HL-60 (cell line): ENCODE data around the gene PTGDS.

Experiments used
- GABPA ChIP-seq: IDR thresholded peaks from 2 replicates; pipeline ENCODE4 v1.6.1; 2012; ENCODE audit warnings: low read depth
- POLR2AphosphoS5 ChIP-seq: IDR thresholded peaks from 2 replicates; pipeline ENCODE4 v1.6.1; 2012; ENCODE audit warnings: low read depth
- SPI1 ChIP-seq: IDR thresholded peaks from 2 replicates; pipeline ENCODE4 v1.6.1; 2012; ENCODE audit warnings: low read depth, mild to moderate bottlenecking, borderline replicate concordance
- TF ChIP-seq, protein P1 (sequence below): IDR thresholded peaks from one replicate; pipeline ENCODE4 v1.5.1; 2011; ENCODE audit warnings: low read length, control low read depth, inconsistent platforms; ENCODE audit not compliant: insufficient read depth
- TF ChIP-seq, protein P2 (sequence below): IDR thresholded peaks from 2 replicates; pipeline ENCODE4 v1.6.1; 2012; ENCODE audit warnings: low read depth; ENCODE audit not compliant: insufficient replicate concordance

DNA sequence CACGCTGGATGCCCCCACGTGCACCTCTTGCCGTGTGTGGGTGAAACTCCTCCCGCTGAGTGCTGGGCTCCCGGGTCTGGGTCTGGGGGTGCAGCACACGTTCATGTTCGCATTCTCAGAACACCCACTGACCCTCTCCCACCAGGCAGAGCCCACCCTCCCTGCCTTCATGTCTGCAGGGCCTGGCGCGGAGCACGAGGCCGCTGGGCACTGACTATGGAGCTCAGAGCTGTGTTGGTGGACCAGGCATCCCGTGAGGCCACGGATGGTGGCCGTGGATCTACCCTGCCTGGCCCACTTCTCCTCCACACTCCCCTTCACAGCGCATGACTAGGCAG lies 16.4 kb upstream of the PTGDS start:
- TF ChIP-seq, protein P1, sequence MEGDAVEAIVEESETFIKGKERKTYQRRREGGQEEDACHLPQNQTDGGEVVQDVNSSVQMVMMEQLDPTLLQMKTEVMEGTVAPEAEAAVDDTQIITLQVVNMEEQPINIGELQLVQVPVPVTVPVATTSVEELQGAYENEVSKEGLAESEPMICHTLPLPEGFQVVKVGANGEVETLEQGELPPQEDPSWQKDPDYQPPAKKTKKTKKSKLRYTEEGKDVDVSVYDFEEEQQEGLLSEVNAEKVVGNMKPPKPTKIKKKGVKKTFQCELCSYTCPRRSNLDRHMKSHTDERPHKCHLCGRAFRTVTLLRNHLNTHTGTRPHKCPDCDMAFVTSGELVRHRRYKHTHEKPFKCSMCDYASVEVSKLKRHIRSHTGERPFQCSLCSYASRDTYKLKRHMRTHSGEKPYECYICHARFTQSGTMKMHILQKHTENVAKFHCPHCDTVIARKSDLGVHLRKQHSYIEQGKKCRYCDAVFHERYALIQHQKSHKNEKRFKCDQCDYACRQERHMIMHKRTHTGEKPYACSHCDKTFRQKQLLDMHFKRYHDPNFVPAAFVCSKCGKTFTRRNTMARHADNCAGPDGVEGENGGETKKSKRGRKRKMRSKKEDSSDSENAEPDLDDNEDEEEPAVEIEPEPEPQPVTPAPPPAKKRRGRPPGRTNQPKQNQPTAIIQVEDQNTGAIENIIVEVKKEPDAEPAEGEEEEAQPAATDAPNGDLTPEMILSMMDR = no peak
- TF ChIP-seq POLR2AphosphoS5 (no peak), GABPA (no peak), SPI1 (no peak)
- TF ChIP-seq, protein P2, sequence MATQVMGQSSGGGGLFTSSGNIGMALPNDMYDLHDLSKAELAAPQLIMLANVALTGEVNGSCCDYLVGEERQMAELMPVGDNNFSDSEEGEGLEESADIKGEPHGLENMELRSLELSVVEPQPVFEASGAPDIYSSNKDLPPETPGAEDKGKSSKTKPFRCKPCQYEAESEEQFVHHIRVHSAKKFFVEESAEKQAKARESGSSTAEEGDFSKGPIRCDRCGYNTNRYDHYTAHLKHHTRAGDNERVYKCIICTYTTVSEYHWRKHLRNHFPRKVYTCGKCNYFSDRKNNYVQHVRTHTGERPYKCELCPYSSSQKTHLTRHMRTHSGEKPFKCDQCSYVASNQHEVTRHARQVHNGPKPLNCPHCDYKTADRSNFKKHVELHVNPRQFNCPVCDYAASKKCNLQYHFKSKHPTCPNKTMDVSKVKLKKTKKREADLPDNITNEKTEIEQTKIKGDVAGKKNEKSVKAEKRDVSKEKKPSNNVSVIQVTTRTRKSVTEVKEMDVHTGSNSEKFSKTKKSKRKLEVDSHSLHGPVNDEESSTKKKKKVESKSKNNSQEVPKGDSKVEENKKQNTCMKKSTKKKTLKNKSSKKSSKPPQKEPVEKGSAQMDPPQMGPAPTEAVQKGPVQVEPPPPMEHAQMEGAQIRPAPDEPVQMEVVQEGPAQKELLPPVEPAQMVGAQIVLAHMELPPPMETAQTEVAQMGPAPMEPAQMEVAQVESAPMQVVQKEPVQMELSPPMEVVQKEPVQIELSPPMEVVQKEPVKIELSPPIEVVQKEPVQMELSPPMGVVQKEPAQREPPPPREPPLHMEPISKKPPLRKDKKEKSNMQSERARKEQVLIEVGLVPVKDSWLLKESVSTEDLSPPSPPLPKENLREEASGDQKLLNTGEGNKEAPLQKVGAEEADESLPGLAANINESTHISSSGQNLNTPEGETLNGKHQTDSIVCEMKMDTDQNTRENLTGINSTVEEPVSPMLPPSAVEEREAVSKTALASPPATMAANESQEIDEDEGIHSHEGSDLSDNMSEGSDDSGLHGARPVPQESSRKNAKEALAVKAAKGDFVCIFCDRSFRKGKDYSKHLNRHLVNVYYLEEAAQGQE = no peak
